Stimulated activated CD8-positive, alpha-beta memory T cell treated with anti-CD3 and anti-CD28 coated beads, Interleukin-2, amount 100 ng/mL, for 1 hour (primary cell): Measurements from ENCODE around the gene AMDHD2.

Experiments used
- DNase-seq, 2 donors: peaks; one replicate each; pipeline ENCODE4 v3.0.0-alpha.2; 2020; ENCODE audit warnings: low read depth in 2 of 2

The AMDHD2 gene

GRCh38 chr16:2498531-2499253 is 21.5 kb upstream of the AMDHD2 start:
- no peak for DNase-seq

GRCh38 chr16:2499454-2499853 is 20.7 kb upstream of the AMDHD2 start:
- DNase-seq: no peak

- no peak for DNase-seq
These were observed 20.2 kb upstream of the AMDHD2 start for GRCh38 chr16:2499890-2500429.

- no peak for DNase-seq
These were observed 19.7 kb upstream of the AMDHD2 start for GRCh38 chr16:2500430-2500917.

GRCh38 chr16:2500918-2501750 is 19.0 kb upstream of the AMDHD2 start:
- DNase-seq: peak; percentile 68 to 72

GRCh38 chr16:2501946-2502895 is 17.9 kb upstream of the AMDHD2 start:
- DNase-seq: no peak

GRCh38 chr16:2505695-2506094 is 14.5 kb upstream of the AMDHD2 start:
- DNase-seq: no peak

- DNase-seq: no peak
These were observed 13.0 kb upstream of the AMDHD2 start for GRCh38 chr16:2507052-2507659.

- DNase-seq: no peak
These were observed 12.5 kb upstream of the AMDHD2 start for GRCh38 chr16:2507665-2508064.

- no peak for DNase-seq
These were observed 11.3 kb upstream of the AMDHD2 start for GRCh38 chr16:2508722-2509400.

- no peak for DNase-seq
These were observed 8.9 kb upstream of the AMDHD2 start for GRCh38 chr16:2511128-2511800.

GRCh38 chr16:2511996-2512734 is 8.0 kb upstream of the AMDHD2 start:
- DNase-seq: no peak

- DNase-seq: no peak
These were observed 7.3 kb upstream of the AMDHD2 start for GRCh38 chr16:2512735-2513404.

- peak; percentile 86 to 87 for DNase-seq
These were observed 6.5 kb upstream of the AMDHD2 start, which contains the start of gene ATP6V0C for GRCh38 chr16:2513405-2514332. Gene ATP6V0C (plus strand): TSS chr16:2513952. CDS start chr16:2514104, 152 bp downstream.

GRCh38 chr16:2514333-2515179 is 5.6 kb upstream of the AMDHD2 start:
- DNase-seq: no peak

GRCh38 chr16:2515180-2515851 is 4.9 kb upstream of the AMDHD2 start:
- no peak for DNase-seq
